ENCODE measurements around the gene SRMS.
A peak's percentile ranks its signal among the peaks of the same experiment; 100 is the strongest.

The SRMS gene

DNA sequence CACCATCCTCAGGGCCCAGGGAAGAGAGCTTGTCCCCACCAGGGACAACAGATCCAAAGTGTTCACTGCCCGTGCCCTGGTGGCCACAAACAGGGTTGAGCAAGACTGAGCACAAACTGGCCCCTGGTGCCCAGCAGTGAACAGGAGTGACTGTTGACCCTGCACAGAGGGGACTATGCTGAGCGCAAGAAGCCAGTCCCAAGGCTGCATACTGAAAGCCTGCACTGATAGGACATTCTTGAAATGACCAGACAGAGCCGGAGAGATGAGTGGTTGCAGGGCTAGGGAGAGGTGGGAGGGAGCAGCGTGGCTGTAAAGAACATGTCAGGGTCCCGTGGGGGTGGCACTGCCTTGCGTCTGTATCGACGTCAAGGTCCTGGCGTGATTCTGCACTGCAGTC lies 3.5 kb upstream of the SRMS start:
- DNase-seq: no peak

DNA sequence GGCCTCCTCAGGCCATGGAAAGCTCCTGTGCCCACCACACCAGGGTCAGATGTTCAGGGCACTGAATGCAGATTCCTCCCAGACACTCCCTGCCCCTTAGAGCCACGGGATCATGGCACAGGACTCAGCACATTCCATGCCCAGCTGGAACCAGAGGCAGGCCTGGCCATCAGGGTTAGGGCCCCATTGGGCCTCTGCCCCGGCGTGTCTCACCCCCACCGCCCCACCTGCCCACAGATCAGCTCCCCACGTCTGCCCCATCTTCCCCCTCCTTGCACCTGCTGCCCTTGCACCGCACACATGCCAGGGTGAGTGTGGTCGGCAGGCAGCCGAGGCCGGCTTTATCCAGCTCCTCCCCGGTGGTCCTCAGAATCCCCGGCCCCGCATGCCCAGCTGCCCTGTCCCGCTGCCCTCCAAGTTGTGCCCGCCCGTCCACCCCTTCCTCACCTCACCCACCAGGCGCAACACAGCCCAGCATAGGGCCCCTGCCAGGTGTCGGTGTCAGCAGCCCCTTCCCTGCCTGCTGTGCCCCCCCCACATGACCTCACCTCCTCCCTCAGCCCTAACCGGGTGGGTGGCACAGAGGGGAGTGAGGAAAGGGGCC lies 2.2 kb upstream of the SRMS start:
- DNase-seq: no peak

DNA sequence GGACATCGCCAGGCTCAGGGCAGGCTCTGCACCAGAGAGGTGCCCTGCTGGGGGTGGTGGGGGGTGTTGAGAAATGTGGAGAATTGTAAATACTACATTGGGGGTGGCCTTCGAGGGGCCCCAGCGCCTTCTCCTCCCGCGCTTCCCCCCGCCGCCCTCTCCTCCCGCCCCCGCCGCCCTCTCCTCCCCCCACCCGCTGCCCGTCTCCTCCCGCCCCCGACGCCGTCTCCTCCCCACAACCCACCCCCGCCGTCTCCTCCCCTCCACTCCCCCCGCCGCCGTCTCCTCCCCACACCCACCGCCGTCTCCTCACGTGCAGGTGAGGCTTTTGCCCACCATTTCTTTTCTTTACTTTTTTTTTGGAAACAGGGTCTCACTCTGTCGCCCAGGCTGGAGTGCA lies 1.5 kb upstream of the SRMS start:
- DNase-seq: no peak

GRCh38 chr20:63548542-63548941 lies 993 bp upstream of the SRMS start:
- no peak for DNase-seq

GRCh38 chr20:63546956-63547724 lies 409 bp downstream of the SRMS start:
- no peak for DNase-seq

DNA sequence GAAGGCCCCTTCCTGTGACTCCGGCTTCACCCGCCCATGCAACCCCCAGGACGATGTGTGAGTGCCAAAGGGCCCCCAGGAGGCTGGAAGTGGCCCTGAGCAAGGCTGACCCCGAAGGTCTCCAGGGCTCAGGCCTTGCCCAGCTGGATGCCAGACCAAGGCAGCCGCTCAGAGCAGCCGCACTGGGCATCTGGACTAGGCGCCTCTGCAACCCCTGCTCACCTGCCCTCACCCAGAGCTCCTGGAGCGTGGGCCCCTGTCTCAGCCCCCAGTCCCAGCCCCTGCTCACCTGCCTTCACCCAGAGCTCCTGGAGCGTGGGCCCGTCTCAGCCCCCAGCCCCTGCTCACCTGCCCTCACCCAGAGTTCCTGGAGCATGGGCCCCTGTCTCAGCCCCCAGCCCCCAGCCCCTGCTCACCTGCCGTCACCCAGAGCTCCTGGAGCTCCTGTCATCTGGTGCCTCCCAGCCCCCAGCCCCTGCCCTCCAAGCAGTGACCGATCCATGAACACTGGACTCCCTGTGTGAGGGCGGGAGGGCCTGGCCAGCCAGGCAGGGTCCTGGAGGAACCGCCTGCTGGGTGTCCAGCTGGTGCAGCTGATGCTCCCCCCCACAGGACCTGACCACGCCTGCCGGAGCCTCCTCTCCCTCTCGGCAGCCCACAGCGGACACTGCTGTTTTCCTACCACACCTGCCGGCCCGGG lies 1.1 kb downstream of the SRMS start:
- no peak for DNase-seq

GRCh38 chr20:63545814-63546213 lies 1.7 kb downstream of the SRMS start:
- DNase-seq: no peak

- no peak for DNase-seq
These were observed 2.5 kb downstream of the SRMS start for GRCh38 chr20:63544958-63545516.

DNA sequence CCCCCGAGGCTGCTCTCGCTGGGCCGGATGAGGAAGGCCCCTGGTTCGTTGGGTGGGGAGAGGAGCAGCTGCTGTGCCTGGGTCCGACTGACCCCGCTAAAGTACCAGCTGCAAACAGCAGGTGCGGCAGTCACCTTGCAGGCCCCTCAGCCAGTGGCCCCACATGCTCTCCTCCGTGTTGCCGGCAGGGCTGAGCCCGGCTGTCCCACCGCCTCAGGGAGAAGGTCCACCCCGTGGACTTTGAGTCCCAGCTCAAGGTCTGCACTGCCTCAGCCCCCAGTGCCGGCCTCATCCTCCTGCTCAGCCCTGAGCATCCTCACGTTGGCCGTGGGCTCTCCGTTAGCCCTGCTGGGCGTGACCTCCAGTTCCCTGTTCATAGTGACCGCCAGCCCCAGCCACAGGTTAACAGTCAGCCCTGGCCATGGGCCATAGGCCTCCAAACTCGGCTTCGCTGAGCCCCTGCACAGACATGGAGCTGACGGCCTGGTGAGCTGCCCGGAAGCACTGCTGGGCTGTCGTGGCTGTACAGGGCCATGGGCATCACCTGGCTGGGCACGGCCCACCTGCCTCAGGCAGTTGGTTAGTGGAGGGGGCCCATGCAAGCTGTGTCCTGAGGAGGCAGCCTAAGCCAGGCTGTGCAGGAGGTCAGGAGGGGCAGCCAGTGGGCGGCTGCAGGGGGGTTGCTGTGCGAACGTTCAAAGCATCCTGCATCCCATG lies 3.1 kb downstream of the SRMS start:
- DNase-seq: no peak

GRCh38 chr20:63543733-63544132 lies 3.8 kb downstream of the SRMS start:
- no peak for DNase-seq

- DNase-seq: no peak
These were observed 4.4 kb downstream of the SRMS start for GRCh38 chr20:63543131-63543530.

DNA sequence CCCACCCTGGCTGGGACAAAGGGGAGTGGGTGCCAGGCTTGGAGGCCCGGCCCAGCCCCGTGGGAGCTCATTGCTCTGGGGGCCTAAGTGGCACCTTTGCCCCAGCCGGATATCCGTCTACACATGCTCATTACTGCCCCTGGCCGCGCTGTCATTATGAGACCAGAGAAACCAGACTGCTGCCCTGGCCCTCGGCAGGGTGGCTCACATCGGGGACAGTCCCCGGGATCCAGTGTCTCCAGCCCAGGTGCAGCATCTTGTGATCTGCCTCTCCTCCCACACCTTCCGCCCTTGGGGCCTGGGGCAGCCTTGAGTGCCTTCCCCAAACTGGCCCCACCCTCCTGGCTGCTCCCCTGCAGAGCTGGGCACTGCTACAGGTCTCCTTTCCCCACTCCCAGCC lies 4.9 kb downstream of the SRMS start:
- DNase-seq: no peak

GRCh38 chr20:63542031-63542559 lies 5.5 kb downstream of the SRMS start:
- DNase-seq: no peak

DNA sequence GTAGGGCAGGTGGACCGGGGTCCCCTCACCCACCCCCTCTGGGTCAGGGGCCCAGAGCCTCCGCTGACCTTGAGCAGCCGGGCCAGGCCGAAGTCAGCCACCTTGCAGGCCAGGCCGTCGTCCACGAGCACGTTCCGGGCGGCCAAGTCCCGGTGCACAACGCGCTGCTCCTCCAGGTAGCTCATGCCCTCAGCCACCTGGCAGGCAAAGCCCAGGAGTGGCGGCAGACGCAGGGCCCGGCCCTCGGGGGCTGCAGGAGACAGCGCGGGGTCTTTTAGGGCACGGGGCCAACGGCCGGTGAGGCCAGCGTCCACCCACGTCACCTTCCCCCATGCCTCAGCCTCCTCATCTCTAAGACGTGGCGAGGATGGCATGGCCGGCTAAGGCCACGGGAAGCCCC lies 6.2 kb downstream of the SRMS start:
- DNase-seq: no peak

DNA sequence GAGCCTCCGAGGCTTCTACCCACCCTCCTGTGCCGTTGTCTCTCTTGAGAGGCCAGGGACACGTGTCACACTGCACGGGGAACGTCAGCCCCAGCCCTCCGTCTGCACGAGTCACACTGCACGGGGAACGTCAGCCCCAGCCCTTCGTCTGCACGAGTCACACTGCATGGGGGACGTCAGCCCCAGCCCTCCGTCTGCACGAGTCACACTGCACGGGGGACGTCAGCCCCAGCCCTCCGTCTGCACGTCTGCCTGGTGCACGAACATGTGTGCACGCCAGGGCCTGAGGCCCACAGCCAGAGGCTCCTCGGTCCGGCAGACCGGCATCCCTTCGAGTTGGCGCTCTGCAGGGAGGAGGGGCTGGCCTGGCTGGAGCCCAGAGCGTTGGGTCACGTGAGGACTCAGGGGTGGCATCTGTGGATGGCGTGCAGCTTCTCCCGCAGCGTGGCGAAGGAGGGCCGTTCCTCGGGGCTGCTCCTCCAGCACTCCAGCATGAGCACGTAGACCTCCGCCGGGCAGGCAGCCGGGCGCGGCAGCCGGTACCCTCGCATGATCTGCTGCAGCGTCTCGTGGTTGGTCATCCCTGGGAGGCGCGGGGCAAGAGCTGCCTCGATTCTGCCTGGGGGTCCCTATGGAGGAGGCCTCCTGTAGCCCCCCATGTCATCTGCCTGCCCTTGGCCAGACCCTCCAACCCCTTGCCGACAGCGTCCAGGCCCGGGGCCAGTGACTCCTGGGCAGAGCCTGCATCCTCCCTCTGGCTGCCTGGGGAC lies 6.9 kb downstream of the SRMS start:
- no peak for DNase-seq

- DNase-seq: no peak
These were observed 7.8 kb downstream of the SRMS start for GRCh38 chr20:63539441-63540370.

GRCh38 chr20:63539092-63539430 lies 8.5 kb downstream of the SRMS start:
- no peak for DNase-seq

DNA sequence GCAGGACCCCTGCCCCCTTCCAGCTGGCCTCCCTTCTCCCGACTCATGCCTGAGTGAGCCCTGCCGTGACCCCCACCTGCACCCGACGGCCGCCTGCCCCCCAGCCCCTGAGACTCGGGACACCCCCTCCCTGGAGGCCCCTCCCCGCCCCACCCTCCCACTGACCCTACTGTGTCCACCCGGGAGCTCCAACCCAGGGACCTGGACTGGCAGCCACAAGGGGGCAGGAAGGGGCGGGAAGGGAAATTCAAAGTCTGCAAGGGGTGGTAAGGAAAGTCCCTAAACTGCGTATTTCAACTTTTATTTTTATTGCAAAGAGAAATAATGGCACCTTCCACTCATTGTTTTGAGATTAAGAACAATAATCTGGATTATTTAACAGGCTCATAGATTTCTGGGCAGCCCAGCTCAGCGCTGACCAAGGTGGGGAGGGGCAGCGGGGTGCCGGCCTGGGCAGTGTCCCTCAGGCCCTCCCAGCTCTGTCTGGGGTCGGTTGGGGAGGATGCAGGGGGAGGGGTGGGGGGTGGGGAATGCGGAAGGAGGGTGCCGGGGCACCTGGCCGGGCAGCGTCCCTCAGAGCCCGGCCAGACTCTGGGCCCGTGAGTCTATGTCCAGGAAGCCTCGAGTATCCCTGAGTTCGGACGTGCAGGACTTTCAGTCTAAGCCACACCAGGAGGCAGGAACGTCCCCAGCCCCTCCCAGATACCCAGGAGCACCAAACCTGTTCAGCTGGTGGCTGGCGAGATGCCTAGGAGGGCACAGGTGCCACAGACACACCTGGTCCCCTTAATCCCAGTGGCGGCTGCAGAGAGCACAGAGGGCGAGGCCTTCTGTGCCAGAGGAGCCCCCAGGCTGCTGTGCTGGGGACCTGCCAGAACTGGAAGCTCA lies 9.1 kb downstream of the SRMS start:
- DNase-seq: no peak

- DNase-seq: peak; percentile 79 to 81
These were observed 9.9 kb downstream of the SRMS start for GRCh38 chr20:63537525-63538203.

Data from Kasumi-1 (cell line).